SK-N-MC (cell line): Measurements from ENCODE around the gene ENPP5.

Experiments
- EZH2 ChIP-seq: fragments of 200-600 bp; sonication (generic); IDR thresholded peaks from one replicate; pipeline ENCODE4 v1.6.1; 2017; ENCODE audit warnings: antibody characterized with exemption
- POLR2AphosphoS5 ChIP-seq: IDR thresholded peaks from 2 replicates; pipeline ENCODE4 v1.6.1; 2012; ENCODE audit warnings: mild to moderate bottlenecking, low read depth, low read length, borderline replicate concordance

DNA sequence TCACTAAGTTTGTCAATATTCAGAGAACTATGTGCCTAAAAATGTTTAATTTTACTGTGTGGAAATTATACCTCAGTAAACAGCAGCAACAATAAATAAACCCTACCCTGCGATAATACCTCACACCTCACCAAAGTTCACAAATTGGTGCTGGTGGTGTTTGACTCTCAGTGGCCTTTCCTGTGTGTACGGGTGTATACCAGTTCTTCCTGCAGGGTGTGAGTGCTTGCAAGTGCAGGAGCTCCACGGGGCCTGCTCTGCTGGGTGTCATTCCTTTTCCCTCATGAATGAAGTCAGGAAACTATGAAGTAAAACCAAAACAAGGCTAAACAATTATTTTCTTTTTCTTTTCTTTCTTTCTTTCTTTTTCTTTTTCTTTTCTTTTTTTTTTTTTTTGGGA lies 4.1 kb upstream of the ENPP5 start:
- TF ChIP-seq POLR2AphosphoS5 (no peak), EZH2 (no peak)
